ENCODE results near the gene HSPBAP1.

DNA sequence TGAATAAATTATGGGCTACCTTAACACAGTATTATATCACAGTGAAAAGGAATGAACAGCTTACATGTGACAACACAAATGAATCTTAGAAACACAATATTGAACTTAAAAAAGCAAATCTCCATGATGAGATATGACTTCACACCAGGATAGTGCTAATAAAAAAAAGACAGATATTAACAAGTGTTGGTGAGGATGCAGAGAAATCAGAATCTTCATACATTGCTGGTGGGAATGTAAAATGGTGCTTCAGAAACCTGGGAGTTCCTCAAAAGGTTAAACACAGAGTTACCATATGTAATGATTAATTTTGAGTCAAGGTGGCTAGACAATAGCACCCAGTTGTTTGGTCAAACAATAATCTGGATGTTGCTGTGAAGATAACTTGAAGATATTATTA lies 51.4 kb downstream of the HSPBAP1 start:
- TF ChIP-seq CTCF (IDR thresholded peaks at IDR 0.05; ENCODE audit: low read depth, low read length) (no peak), POLR2A (IDR thresholded peaks at IDR 0.05; ENCODE audit: extremely low read depth, insufficient read length) (no peak), MYC (IDR thresholded peaks at IDR 0.05; ENCODE audit: low read depth, low read length) (no peak)

Data from NB4 (cell line).